SK-N-SH treated with all-trans-retinoic acid at 6 μM for 48 hours (cell line): ENCODE results near the gene MDFIC2.
A peak's percentile ranks its signal among the peaks of the same experiment; 100 is the strongest.

Source experiments
- ATAC-seq: fragments of 200-7000 bp; cut with Tn5 transposase; 3 replicates; pipeline ENCODE4 v1.9.1; 2020; ENCODE audit warnings: mild to moderate bottlenecking, moderate library complexity
- ARNTL ChIP-seq: fragments of 450-650 bp; formaldehyde crosslinking; IDR thresholded peaks from 2 replicates; pipeline ENCODE4 v1.5.0; 2020; ENCODE audit warnings: low read depth, mild to moderate bottlenecking, moderate library complexity, borderline replicate concordance
- BACH2 ChIP-seq: fragments of 250-450 bp; sonication (Bioruptor Pico); IDR thresholded peaks from 2 replicates; pipeline ENCODE4 v1.9.0; 2021; ENCODE audit warnings: mild to moderate bottlenecking, borderline replicate concordance
- CREB5 ChIP-seq: fragments of 250-450 bp; sonication (Bioruptor Pico); IDR thresholded peaks from 2 replicates; pipeline ENCODE4 v1.5.1; 2020; ENCODE audit warnings: low read depth, mild to moderate bottlenecking, moderate library complexity
- CSDC2 ChIP-seq: fragments of 250-450 bp; sonication (Bioruptor Pico); IDR thresholded peaks from 2 replicates; pipeline ENCODE4 v1.5.0; 2020; ENCODE audit warnings: mild to moderate bottlenecking, moderate library complexity
- CSRNP3 ChIP-seq: fragments of 250-450 bp; sonication (Bioruptor Pico); IDR thresholded peaks from 2 replicates; pipeline ENCODE4 v1.5.1; 2021; ENCODE audit warnings: mild to moderate bottlenecking, moderate library complexity
- ESRRG ChIP-seq: fragments of 250-450 bp; sonication (Bioruptor Pico); IDR thresholded peaks from 2 replicates; pipeline ENCODE4 v1.6.1; 2021; ENCODE audit warnings: mild to moderate bottlenecking
- GLIS3 ChIP-seq: fragments of 250-450 bp; sonication (Bioruptor Pico); IDR thresholded peaks from 2 replicates; pipeline ENCODE4 v1.5.0; 2020; ENCODE audit warnings: mild to moderate bottlenecking, moderate library complexity
- OSR1 ChIP-seq: fragments of 250-450 bp; sonication (Bioruptor Pico); IDR thresholded peaks from 2 replicates; pipeline ENCODE4 v1.8.0; 2022; ENCODE audit warnings: moderate library complexity, mild to moderate bottlenecking, inconsistent platforms
- POU6F1 ChIP-seq: fragments of 250-450 bp; sonication (Bioruptor Pico); IDR thresholded peaks from 2 replicates; pipeline ENCODE4 v1.8.0; 2021; ENCODE audit warnings: low read depth, mild to moderate bottlenecking, moderate library complexity, borderline replicate concordance
- PPARA ChIP-seq: fragments of 250-450 bp; sonication (Bioruptor Pico); IDR thresholded peaks from 2 replicates; pipeline ENCODE4 v1.5.0; 2020; ENCODE audit warnings: mild to moderate bottlenecking, borderline replicate concordance
- RARB ChIP-seq: fragments of 250-450 bp; sonication (Bioruptor Pico); IDR thresholded peaks from 2 replicates; pipeline ENCODE4 v1.8.0; 2021; ENCODE audit warnings: mild to moderate bottlenecking, moderate library complexity
- SNAI2 ChIP-seq: fragments of 250-450 bp; sonication (Bioruptor Pico); IDR thresholded peaks from 2 replicates; pipeline ENCODE4 v1.5.0; 2020; ENCODE audit warnings: mild to moderate bottlenecking, moderate library complexity
- TCF4 ChIP-seq: fragments of 250-450 bp; sonication (Bioruptor Pico); IDR thresholded peaks from 2 replicates; pipeline ENCODE4 v1.8.0; 2021; ENCODE audit warnings: mild to moderate bottlenecking, moderate library complexity, borderline replicate concordance
- TOX ChIP-seq: fragments of 250-450 bp; sonication (Bioruptor Pico); IDR thresholded peaks from 2 replicates; pipeline ENCODE4 v1.8.0; 2021; ENCODE audit warnings: mild to moderate bottlenecking, moderate library complexity, borderline replicate concordance
- TSHZ2 ChIP-seq: fragments of 250-450 bp; sonication (Bioruptor Pico); IDR thresholded peaks from 2 replicates; pipeline ENCODE4 v1.5.0; 2020; ENCODE audit warnings: mild to moderate bottlenecking, moderate library complexity
- ZFP3 ChIP-seq: fragments of 250-450 bp; sonication (Bioruptor Pico); IDR thresholded peaks from 2 replicates; pipeline ENCODE4 v1.5.0; 2020; ENCODE audit warnings: mild to moderate bottlenecking, moderate library complexity
- ZFP30 ChIP-seq: fragments of 450-650 bp; formaldehyde crosslinking; IDR thresholded peaks from 2 replicates; pipeline ENCODE4 v1.5.0; 2022; ENCODE audit warnings: mild to moderate bottlenecking, moderate library complexity
- ZNF70 ChIP-seq: fragments of 450-650 bp; formaldehyde crosslinking; IDR thresholded peaks from 2 replicates; pipeline ENCODE4 v1.5.0; 2020; ENCODE audit warnings: mild to moderate bottlenecking, moderate library complexity
- ZNF8 ChIP-seq: fragments of 450-650 bp; formaldehyde crosslinking; IDR thresholded peaks from 2 replicates; pipeline ENCODE4 v1.5.0; 2020; ENCODE audit warnings: mild to moderate bottlenecking, moderate library complexity

The MDFIC2 gene

GRCh38 chr3:70277304-70277703 is 35.1 kb downstream of the MDFIC2 start (continued):
- TF ChIP-seq CSRNP3 (CRISPR knock-in tag) (no peak), TCF4 (CRISPR knock-in tag) (peak; percentile 38; the same call in 1 of the 2 replicates), TOX (CRISPR knock-in tag) (no peak), TSHZ2 (CRISPR knock-in tag) (peak; percentile 58), ZFP3 (CRISPR knock-in tag) (no peak), GLIS3 (CRISPR knock-in tag) (no peak), ESRRG (CRISPR knock-in tag) (no peak), CSDC2 (no peak)

- TF ChIP-seq CSRNP3 (CRISPR knock-in tag), result no peak
- TF ChIP-seq PPARA (CRISPR knock-in tag), result no peak
- no peak for TF ChIP-seq ZFP30 (CRISPR knock-in tag)
- no peak for TF ChIP-seq OSR1 (CRISPR knock-in tag)
- ATAC-seq, result no peak
These were observed 35.5 kb downstream of the MDFIC2 start for GRCh38 chr3:70276901-70277300.

- ATAC-seq, result no peak
- TF ChIP-seq OSR1 (CRISPR knock-in tag) (no peak), GLIS3 (CRISPR knock-in tag) (no peak), ZNF8 (no peak), ZFP3 (CRISPR knock-in tag) (no peak), ZFP30 (CRISPR knock-in tag) (no peak), ZNF70 (CRISPR knock-in tag) (no peak), PPARA (CRISPR knock-in tag) (no peak), CSRNP3 (CRISPR knock-in tag) (no peak), ARNTL (no peak), BACH2 (CRISPR knock-in tag) (no peak), RARB (CRISPR knock-in tag) (no peak), SNAI2 (CRISPR knock-in tag) (no peak), TOX (CRISPR knock-in tag) (no peak), ESRRG (CRISPR knock-in tag) (no peak), TCF4 (CRISPR knock-in tag) (no peak), CREB5 (CRISPR knock-in tag) (no peak)
- TF ChIP-seq, all 23 proteins: peak for 0
These were observed 38.9 kb downstream of the MDFIC2 start for GRCh38 chr3:70273492-70273891.

GRCh38 chr3:70272798-70273197 is 39.6 kb downstream of the MDFIC2 start:
- ATAC-seq, result no peak
- TF ChIP-seq CREB5 (CRISPR knock-in tag) (no peak), POU6F1 (CRISPR knock-in tag) (no peak), ZFP3 (CRISPR knock-in tag) (no peak)
